ENCODE measurements around the gene TMEM218.

The TMEM218 gene

GRCh38 chr11:125123194-125123946 is 11.9 kb upstream of the TMEM218 start:
- no peak for TF ChIP-seq CTCF (conservative IDR thresholded peaks at IDR 0.05; ENCODE audit: control insufficient read depth, insufficient read depth, low read depth, low read length)
- no peak overlapping the region for H3K4me3 ChIP-seq (ENCODE audit: control insufficient read depth, low read depth, low read length)
- peak; percentile 2 for DNase-seq (ENCODE audit: low read depth)

- no peak overlapping the region for H3K4me3 ChIP-seq (ENCODE audit: control insufficient read depth, low read depth, low read length)
- no peak for TF ChIP-seq CTCF (conservative IDR thresholded peaks at IDR 0.05; ENCODE audit: control insufficient read depth, insufficient read depth, low read depth, low read length)
- DNase-seq (ENCODE audit: low read depth): no peak
These were observed 6.0 kb upstream of the TMEM218 start for GRCh38 chr11:125117429-125117828.

DNA sequence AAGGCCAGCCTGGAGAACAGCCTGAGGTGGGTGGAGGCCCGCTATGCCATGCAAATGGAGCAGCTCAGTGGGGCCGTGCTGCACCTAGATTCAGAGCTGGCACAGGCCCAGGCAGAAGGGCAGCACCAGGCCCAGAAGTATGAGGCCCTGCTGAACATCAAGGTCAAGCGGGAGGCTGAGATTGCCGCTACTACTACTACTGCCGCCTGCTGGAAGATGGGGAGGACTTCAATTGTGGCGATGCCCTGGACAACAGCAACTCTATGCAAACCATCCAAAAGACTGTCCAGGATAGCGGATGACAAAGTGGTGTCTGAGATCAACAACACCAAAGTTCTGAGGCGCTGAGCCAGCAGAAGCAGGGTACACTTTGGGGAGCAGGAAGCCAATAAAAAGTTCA is 3.1 kb upstream of the TMEM218 start:
- H3K4me3 ChIP-seq (ENCODE audit: control insufficient read depth, low read depth, low read length): no peak overlapping the region
- peak; percentile 25 for TF ChIP-seq CTCF (conservative IDR thresholded peaks at IDR 0.05; ENCODE audit: control insufficient read depth, insufficient read depth, low read depth, low read length)
- DNase-seq (ENCODE audit: low read depth): peak; percentile 15

GRCh38 chr11:125112208-125112604 is 780 bp upstream of the TMEM218 start:
- no peak for TF ChIP-seq CTCF (conservative IDR thresholded peaks at IDR 0.05; ENCODE audit: control insufficient read depth, insufficient read depth, low read depth, low read length)
- no peak for DNase-seq (ENCODE audit: low read depth)
- H3K4me3 ChIP-seq (ENCODE audit: control insufficient read depth, low read depth, low read length): peak overlapping the region; percentile 44

GRCh38 chr11:125111001-125111342 is 454 bp downstream of the TMEM218 start:
- no peak for TF ChIP-seq CTCF (conservative IDR thresholded peaks at IDR 0.05; ENCODE audit: control insufficient read depth, insufficient read depth, low read depth, low read length)
- H3K4me3 ChIP-seq (ENCODE audit: control insufficient read depth, low read depth, low read length): peak overlapping the region; percentile 99
- DNase-seq (ENCODE audit: low read depth): peak; percentile 8

- peak overlapping the region; percentile 99 for H3K4me3 ChIP-seq (ENCODE audit: control insufficient read depth, low read depth, low read length)
- TF ChIP-seq CTCF (conservative IDR thresholded peaks at IDR 0.05; ENCODE audit: control insufficient read depth, insufficient read depth, low read depth, low read length): no peak
- peak; percentile 16 for DNase-seq (ENCODE audit: low read depth)
These were observed 920 bp downstream of the TMEM218 start for GRCh38 chr11:125110506-125110905.

Measured in fibroblast of mammary gland (primary cell).